H1 (cell line): ENCODE results near the gene METTL8. TPM values are rescaled to one million over a fixed set of nuclear protein-coding genes. Genes with fewer than 3 reads are reported as not detected.

Experiments used
- ASH2L ChIP-seq: fragments of 200-600, 300-600 bp; sonication (generic); IDR thresholded peaks from one replicate; pipeline ENCODE4 v1.7.1; 2017; ENCODE audit warnings: low read length
- GTF2F1 ChIP-seq: IDR thresholded peaks from 2 replicates; pipeline ENCODE4 v1.6.1; 2012; ENCODE audit warnings: low read depth, low read length, improper control_type of control experiment, borderline replicate concordance
- HDAC2 ChIP-seq, 2 experiments: fragments of 300-600 bp in 1 of 2; sonication (generic) in 1 of 2; IDR thresholded peaks; 2 replicates each; pipeline ENCODE4 v1.6.1; 2011 to 2012; ENCODE audit warnings: low read depth in 2 of 2, low read length in 2 of 2, mild to moderate bottlenecking in 2 of 2, moderate library complexity in 2 of 2, borderline replicate concordance in 1 of 2, inconsistent platforms in 1 of 2
- POLR2A ChIP-seq, 2 experiments: IDR thresholded peaks; 1 replicate in 1 of 2; 2 replicates in 1 of 2; pipeline ENCODE4 v1.6.1; 2011; ENCODE audit warnings: low read depth in 2 of 2, low read length in 2 of 2, mild to moderate bottlenecking in 2 of 2; ENCODE audit errors: control extremely low read depth in 1 of 2
- TCF12 ChIP-seq: IDR thresholded peaks from 2 replicates; pipeline ENCODE4 v1.6.1; 2011; ENCODE audit warnings: low read depth, mild to moderate bottlenecking, low read length
- TEAD4 ChIP-seq: IDR thresholded peaks from 2 replicates; pipeline ENCODE4 v1.6.1; 2012; ENCODE audit warnings: low read depth, low read length, inconsistent platforms, mixed read lengths
- polyA plus RNA-seq, 7 experiments: library from polyadenylated mRNA; depleted of rRNA in 3 of 7; stranded (reverse) in 5 of 7; unstranded in 2 of 7; fragments of >200 nt in 5 of 7; fragments of 200-250 nt in 2 of 7; gene quantifications; 1 replicate in 5 of 7; 2 replicates in 1 of 7; 4 replicates in 1 of 7; pipeline versions ENCODE4 v1.2.1 to v1.2.3, GENCODE V29; 2011 to 2013; ENCODE audit warnings: missing spikeins in 2 of 7, mixed read lengths in 2 of 7
- total RNA-seq: library from RNA; stranded (reverse); fragmentation: NEBNext Ultra II Directional; extraction: Animal tissue kit (Norgen Biotek cat#: 25700); gene quantifications from 2 replicates; pipeline ENCODE4 v1.2.1, GENCODE V29; 2021
- TF ChIP-seq, protein P1 (sequence below): fragments of 300-600 bp; sonication (generic); IDR thresholded peaks from 2 replicates; pipeline ENCODE4 v1.7.1; 2012; ENCODE audit warnings: low read length, moderate library complexity, mild to moderate bottlenecking, inconsistent platforms; ENCODE audit not compliant: insufficient replicate concordance
- TF ChIP-seq, protein P2 (sequence below), 3 experiments: IDR thresholded peaks; 1 replicate in 2 of 3; 2 replicates in 1 of 3; pipeline versions ENCODE4 v1.5.1 to v1.6.1; 2011; ENCODE audit warnings: low read length in 3 of 3, mild to moderate bottlenecking in 3 of 3, inconsistent platforms in 2 of 3, low read depth in 1 of 3, moderate library complexity in 1 of 3; ENCODE audit not compliant: insufficient read depth in 1 of 3; ENCODE audit errors: control extremely low read depth in 1 of 3
- TF ChIP-seq, protein P3 (sequence below): IDR thresholded peaks from 2 replicates; pipeline ENCODE4 v1.6.1; 2011; ENCODE audit warnings: low read depth, mild to moderate bottlenecking, low read length; ENCODE audit not compliant: insufficient read depth

The METTL8 gene
- total and polyA plus RNA-seq, 2 of the 8 experiments (the other 6 are each of a cell fraction or from before 2014, with no cell fraction given): 17.6 to 79.7 TPM

DNA sequence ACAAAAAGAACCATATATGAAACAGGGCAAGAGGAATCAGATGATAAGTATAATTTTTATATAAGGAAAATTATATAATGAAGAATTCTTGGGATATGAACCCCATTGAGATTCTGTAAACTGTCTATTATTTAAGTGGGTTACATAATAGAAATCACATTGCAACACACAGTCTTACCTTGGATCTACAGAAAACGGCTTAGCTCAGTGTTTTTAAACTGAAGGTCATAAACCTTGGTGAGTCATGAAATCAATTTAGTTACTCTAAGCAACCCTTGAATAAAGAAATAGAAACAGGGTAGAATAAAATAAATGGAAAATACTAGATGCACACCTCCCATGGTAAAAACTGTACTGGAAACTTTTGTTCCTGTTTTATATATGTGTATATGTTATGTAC lies 50.7 kb downstream of the METTL8 start (continued):
- TF ChIP-seq, protein P1, sequence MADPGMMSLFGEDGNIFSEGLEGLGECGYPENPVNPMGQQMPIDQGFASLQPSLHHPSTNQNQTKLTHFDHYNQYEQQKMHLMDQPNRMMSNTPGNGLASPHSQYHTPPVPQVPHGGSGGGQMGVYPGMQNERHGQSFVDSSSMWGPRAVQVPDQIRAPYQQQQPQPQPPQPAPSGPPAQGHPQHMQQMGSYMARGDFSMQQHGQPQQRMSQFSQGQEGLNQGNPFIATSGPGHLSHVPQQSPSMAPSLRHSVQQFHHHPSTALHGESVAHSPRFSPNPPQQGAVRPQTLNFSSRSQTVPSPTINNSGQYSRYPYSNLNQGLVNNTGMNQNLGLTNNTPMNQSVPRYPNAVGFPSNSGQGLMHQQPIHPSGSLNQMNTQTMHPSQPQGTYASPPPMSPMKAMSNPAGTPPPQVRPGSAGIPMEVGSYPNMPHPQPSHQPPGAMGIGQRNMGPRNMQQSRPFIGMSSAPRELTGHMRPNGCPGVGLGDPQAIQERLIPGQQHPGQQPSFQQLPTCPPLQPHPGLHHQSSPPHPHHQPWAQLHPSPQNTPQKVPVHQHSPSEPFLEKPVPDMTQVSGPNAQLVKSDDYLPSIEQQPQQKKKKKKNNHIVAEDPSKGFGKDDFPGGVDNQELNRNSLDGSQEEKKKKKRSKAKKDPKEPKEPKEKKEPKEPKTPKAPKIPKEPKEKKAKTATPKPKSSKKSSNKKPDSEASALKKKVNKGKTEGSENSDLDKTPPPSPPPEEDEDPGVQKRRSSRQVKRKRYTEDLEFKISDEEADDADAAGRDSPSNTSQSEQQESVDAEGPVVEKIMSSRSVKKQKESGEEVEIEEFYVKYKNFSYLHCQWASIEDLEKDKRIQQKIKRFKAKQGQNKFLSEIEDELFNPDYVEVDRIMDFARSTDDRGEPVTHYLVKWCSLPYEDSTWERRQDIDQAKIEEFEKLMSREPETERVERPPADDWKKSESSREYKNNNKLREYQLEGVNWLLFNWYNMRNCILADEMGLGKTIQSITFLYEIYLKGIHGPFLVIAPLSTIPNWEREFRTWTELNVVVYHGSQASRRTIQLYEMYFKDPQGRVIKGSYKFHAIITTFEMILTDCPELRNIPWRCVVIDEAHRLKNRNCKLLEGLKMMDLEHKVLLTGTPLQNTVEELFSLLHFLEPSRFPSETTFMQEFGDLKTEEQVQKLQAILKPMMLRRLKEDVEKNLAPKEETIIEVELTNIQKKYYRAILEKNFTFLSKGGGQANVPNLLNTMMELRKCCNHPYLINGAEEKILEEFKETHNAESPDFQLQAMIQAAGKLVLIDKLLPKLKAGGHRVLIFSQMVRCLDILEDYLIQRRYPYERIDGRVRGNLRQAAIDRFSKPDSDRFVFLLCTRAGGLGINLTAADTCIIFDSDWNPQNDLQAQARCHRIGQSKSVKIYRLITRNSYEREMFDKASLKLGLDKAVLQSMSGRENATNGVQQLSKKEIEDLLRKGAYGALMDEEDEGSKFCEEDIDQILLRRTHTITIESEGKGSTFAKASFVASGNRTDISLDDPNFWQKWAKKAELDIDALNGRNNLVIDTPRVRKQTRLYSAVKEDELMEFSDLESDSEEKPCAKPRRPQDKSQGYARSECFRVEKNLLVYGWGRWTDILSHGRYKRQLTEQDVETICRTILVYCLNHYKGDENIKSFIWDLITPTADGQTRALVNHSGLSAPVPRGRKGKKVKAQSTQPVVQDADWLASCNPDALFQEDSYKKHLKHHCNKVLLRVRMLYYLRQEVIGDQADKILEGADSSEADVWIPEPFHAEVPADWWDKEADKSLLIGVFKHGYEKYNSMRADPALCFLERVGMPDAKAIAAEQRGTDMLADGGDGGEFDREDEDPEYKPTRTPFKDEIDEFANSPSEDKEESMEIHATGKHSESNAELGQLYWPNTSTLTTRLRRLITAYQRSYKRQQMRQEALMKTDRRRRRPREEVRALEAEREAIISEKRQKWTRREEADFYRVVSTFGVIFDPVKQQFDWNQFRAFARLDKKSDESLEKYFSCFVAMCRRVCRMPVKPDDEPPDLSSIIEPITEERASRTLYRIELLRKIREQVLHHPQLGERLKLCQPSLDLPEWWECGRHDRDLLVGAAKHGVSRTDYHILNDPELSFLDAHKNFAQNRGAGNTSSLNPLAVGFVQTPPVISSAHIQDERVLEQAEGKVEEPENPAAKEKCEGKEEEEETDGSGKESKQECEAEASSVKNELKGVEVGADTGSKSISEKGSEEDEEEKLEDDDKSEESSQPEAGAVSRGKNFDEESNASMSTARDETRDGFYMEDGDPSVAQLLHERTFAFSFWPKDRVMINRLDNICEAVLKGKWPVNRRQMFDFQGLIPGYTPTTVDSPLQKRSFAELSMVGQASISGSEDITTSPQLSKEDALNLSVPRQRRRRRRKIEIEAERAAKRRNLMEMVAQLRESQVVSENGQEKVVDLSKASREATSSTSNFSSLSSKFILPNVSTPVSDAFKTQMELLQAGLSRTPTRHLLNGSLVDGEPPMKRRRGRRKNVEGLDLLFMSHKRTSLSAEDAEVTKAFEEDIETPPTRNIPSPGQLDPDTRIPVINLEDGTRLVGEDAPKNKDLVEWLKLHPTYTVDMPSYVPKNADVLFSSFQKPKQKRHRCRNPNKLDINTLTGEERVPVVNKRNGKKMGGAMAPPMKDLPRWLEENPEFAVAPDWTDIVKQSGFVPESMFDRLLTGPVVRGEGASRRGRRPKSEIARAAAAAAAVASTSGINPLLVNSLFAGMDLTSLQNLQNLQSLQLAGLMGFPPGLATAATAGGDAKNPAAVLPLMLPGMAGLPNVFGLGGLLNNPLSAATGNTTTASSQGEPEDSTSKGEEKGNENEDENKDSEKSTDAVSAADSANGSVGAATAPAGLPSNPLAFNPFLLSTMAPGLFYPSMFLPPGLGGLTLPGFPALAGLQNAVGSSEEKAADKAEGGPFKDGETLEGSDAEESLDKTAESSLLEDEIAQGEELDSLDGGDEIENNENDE: no peak
- TF ChIP-seq TCF12: no peak
- TF ChIP-seq, protein P2, sequence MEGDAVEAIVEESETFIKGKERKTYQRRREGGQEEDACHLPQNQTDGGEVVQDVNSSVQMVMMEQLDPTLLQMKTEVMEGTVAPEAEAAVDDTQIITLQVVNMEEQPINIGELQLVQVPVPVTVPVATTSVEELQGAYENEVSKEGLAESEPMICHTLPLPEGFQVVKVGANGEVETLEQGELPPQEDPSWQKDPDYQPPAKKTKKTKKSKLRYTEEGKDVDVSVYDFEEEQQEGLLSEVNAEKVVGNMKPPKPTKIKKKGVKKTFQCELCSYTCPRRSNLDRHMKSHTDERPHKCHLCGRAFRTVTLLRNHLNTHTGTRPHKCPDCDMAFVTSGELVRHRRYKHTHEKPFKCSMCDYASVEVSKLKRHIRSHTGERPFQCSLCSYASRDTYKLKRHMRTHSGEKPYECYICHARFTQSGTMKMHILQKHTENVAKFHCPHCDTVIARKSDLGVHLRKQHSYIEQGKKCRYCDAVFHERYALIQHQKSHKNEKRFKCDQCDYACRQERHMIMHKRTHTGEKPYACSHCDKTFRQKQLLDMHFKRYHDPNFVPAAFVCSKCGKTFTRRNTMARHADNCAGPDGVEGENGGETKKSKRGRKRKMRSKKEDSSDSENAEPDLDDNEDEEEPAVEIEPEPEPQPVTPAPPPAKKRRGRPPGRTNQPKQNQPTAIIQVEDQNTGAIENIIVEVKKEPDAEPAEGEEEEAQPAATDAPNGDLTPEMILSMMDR (IDR thresholded peaks at IDR 0.05; ENCODE audit: control extremely low read depth in 1 of 3, insufficient read depth in 1 of 3, low read depth in 1 of 3, low read length in 3 of 3): no peak
- TF ChIP-seq TEAD4: no peak
- no peak for TF ChIP-seq GTF2F1
- TF ChIP-seq, protein P3, sequence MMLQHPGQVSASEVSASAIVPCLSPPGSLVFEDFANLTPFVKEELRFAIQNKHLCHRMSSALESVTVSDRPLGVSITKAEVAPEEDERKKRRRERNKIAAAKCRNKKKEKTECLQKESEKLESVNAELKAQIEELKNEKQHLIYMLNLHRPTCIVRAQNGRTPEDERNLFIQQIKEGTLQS: no peak
- TF ChIP-seq ASH2L: no peak
- no peak for TF ChIP-seq HDAC2 (IDR thresholded peaks at IDR 0.05; ENCODE audit: borderline replicate concordance in 1 of 2, low read depth in 2 of 2, low read length in 2 of 2)
- TF ChIP-seq POLR2A (IDR thresholded peaks at IDR 0.05; ENCODE audit: control extremely low read depth in 1 of 2, low read depth in 2 of 2, low read length in 2 of 2): no peak
